IMR-90 (cell line): Measurements from ENCODE around the gene CALCOCO1. TPM values are rescaled to one million over a fixed set of nuclear protein-coding genes. Genes with fewer than 3 reads are reported as not detected.

Source experiments
- ATAC-seq: fragments of 200-7000 bp; cut with Tn5 transposase; 2 replicates; pipeline ENCODE4 v1.9.1; 2020; ENCODE audit warnings: low read depth, mild to moderate bottlenecking, moderate library complexity
- BruUV-seq: library from RNA; stranded (reverse); fragments of 400-500 nt; replicated peaks from 2 replicates; lab custom pipeline; 2021; lab: Mats Ljungman, UMichigan
- CTCF ChIA-PET: fragments of 300-600 bp; formaldehyde crosslinking; extraction: SDS; loops from one replicate; lab custom pipeline; 2021; ENCODE audit warnings: antibody characterized with exemption; lab: Yijun Ruan, JAX
- POLR2A ChIA-PET: fragments of 300-600 bp; sonication (Branson Sonifier 250); formaldehyde crosslinking; loops from one replicate; lab custom pipeline; 2022; ENCODE audit warnings: antibody characterized with exemption; ENCODE audit not compliant: unreplicated experiment; lab: Charles Lee
- DNase-seq: peaks from one replicate; pipeline ENCODE4 v3.0.0; 2013
- H2AFZ ChIP-seq: replicated peaks from 2 replicates; pipeline ENCODE3; 2013; ENCODE audit warnings: low read length, mild to moderate bottlenecking; ENCODE audit not compliant: poor library complexity
- H2AK5ac ChIP-seq: 2 replicates; pipeline ENCODE4 v1.6.1; 2013; ENCODE audit warnings: low read depth, low read length, inconsistent platforms
- H2AK9ac ChIP-seq: replicated peaks from 2 replicates; pipeline ENCODE3; 2013; ENCODE audit warnings: mild to moderate bottlenecking, low read depth, low read length, moderate library complexity; ENCODE audit not compliant: poor library complexity
- H2BK120ac ChIP-seq: 2 replicates; pipeline ENCODE4 v1.6.1; 2013; ENCODE audit warnings: low read depth, low read length, inconsistent platforms
- H2BK15ac ChIP-seq: 3 replicates; pipeline ENCODE4 v1.6.1; 2013; ENCODE audit warnings: low read depth, low read length, inconsistent platforms
- H2BK20ac ChIP-seq: 2 replicates; pipeline ENCODE4 v1.6.1; 2013; ENCODE audit warnings: low read depth, mild to moderate bottlenecking, inconsistent platforms, low read length, moderate library complexity
- H2BK5ac ChIP-seq: 2 replicates; pipeline ENCODE4 v1.6.1; 2013; ENCODE audit warnings: mild to moderate bottlenecking, low read depth, low read length, inconsistent platforms; ENCODE audit not compliant: poor library complexity, severe bottlenecking
- H3K14ac ChIP-seq: replicated peaks from 2 replicates; pipeline ENCODE4 v1.6.1; 2013; ENCODE audit warnings: low read depth, low read length, inconsistent platforms
- H3K18ac ChIP-seq: 2 replicates; pipeline ENCODE4 v1.6.1; 2013; ENCODE audit warnings: low read depth, low read length, control low read depth
- H3K23ac ChIP-seq: 2 replicates; pipeline ENCODE4 v1.6.1; 2013; ENCODE audit warnings: low read depth, low read length, inconsistent platforms
- H3K27ac ChIP-seq: 2 replicates; pipeline ENCODE4 v1.5.1; 2013; ENCODE audit warnings: mild to moderate bottlenecking, control low read depth, low read length; ENCODE audit not compliant: insufficient read depth
- H3K27me3 ChIP-seq: 2 replicates; pipeline ENCODE4 v1.6.1; 2013; ENCODE audit warnings: low read length; ENCODE audit not compliant: control insufficient read depth, insufficient read depth
- H3K36me3 ChIP-seq: 2 replicates; pipeline ENCODE4 v1.6.1; 2013; ENCODE audit warnings: low read length, mixed read lengths; ENCODE audit not compliant: control insufficient read depth, insufficient read depth
- H3K4ac ChIP-seq: 2 replicates; pipeline ENCODE4 v1.6.1; 2013; ENCODE audit warnings: low read depth, low read length, inconsistent platforms
- H3K4me1 ChIP-seq: 2 replicates; pipeline ENCODE4 v1.6.1; 2013; ENCODE audit warnings: low read length, mixed read lengths; ENCODE audit not compliant: control insufficient read depth, insufficient read depth
- H3K4me2 ChIP-seq: 2 replicates; pipeline ENCODE4 v1.6.1; 2013; ENCODE audit warnings: low read depth, mild to moderate bottlenecking, control low read depth, low read length, moderate library complexity
- H3K4me3 ChIP-seq: 2 replicates; pipeline ENCODE4 v1.5.1; 2013; ENCODE audit warnings: low read depth, mild to moderate bottlenecking, control low read depth, low read length, moderate library complexity; ENCODE audit not compliant: insufficient read depth
- H3K56ac ChIP-seq: 2 replicates; pipeline ENCODE4 v1.6.1; 2013; ENCODE audit warnings: low read length, inconsistent platforms; ENCODE audit not compliant: insufficient read depth; ENCODE audit errors: extremely low read depth
- H3K79me1 ChIP-seq, 2 experiments: 2 replicates each; pipeline ENCODE4 v1.6.1; 2013; ENCODE audit warnings: low read length in 2 of 2, inconsistent platforms in 1 of 2, low read depth in 1 of 2
- H3K9ac ChIP-seq: 2 replicates; pipeline ENCODE4 v1.6.1; 2013; ENCODE audit warnings: low read depth, low read length, control low read depth
- H3K9me1 ChIP-seq: 2 replicates; pipeline ENCODE4 v1.6.1; 2013; ENCODE audit warnings: low read length, inconsistent platforms; ENCODE audit not compliant: insufficient read depth
- H3K9me3 ChIP-seq: 2 replicates; pipeline ENCODE4 v1.6.1; 2013; ENCODE audit warnings: low read length; ENCODE audit not compliant: control insufficient read depth, insufficient read depth
- H4K20me1 ChIP-seq: 2 replicates; pipeline ENCODE4 v1.6.1; 2013; ENCODE audit warnings: low read length, inconsistent platforms; ENCODE audit not compliant: insufficient read depth
- H4K5ac ChIP-seq: 2 replicates; pipeline ENCODE4 v1.6.1; 2013; ENCODE audit warnings: mild to moderate bottlenecking, low read depth, low read length, control low read depth
- H4K8ac ChIP-seq, 2 experiments: 2 replicates each; pipeline ENCODE4 v1.6.1; 2013; ENCODE audit warnings: low read depth in 2 of 2, low read length in 2 of 2, control low read depth in 1 of 2, inconsistent platforms in 1 of 2
- H4K91ac ChIP-seq: 2 replicates; pipeline ENCODE4 v1.6.1; 2013; ENCODE audit warnings: low read depth, low read length, inconsistent platforms; ENCODE audit not compliant: insufficient read depth
- CEBPB ChIP-seq: IDR thresholded peaks from 2 replicates; pipeline ENCODE4 v1.6.1; 2012; ENCODE audit warnings: low read depth, low read length, improper control_type of control experiment
- CTCF ChIP-seq: conservative IDR thresholded peaks from 2 replicates; pipeline ENCODE4 v1.5.1; 2012; ENCODE audit warnings: mild to moderate bottlenecking, low read depth, low read length, improper control_type of control experiment
- FOS ChIP-seq: fragments of 150-350 bp; IDR thresholded peaks from 2 replicates; pipeline ENCODE4 v1.6.1; 2016; ENCODE audit warnings: low read depth, low read length
- RAD21 ChIP-seq: IDR thresholded peaks from 2 replicates; pipeline ENCODE4 v1.6.1; 2012; ENCODE audit warnings: low read length, improper control_type of control experiment
- WGBS, 2 experiments: methylation state at CpG; one replicate each; pipeline versions ENCODE4 v1.1.5 to v1.1.7; 2013; ENCODE audit warnings: missing lambda C conversion rate in 2 of 2; ENCODE audit not compliant: insufficient read length in 1 of 2; ENCODE audit errors: extremely low coverage in 2 of 2; 5-methylcytosine and 5-hydroxymethylcytosine counted together
- dilution Hi-C: fragments of 300-500 bp; cut with HindIII; formaldehyde crosslinking; loops from one replicate; pipeline ENCODE4 v1.14.3; 2018; ENCODE audit warnings: low sequenced_read_pairs; ENCODE audit not compliant: unreplicated experiment
- in situ Hi-C: fragments of 300-500 bp; cut with MboI; formaldehyde crosslinking; loops from 3 replicates; pipeline ENCODE4 v1.14.3; 2019; ENCODE audit warnings: low sequenced_read_pairs, inconsistent platforms, mixed read lengths
- intact Hi-C: fragments of 100-400 bp; cut with micrococcal nuclease; formaldehyde crosslinking; loops from 2 replicates; pipeline ENCODE4 v1.10.0; 2022
- polyA plus RNA-seq, 3 experiments: library from polyadenylated mRNA; depleted of rRNA; stranded (reverse); fragments of >200 nt; gene quantifications; 2 replicates each; pipeline ENCODE4 v1.2.3, GENCODE V29; 2012; ENCODE audit warnings: low replicate concordance in 1 of 3
- total RNA-seq: library from RNA; depleted of rRNA; stranded (reverse); fragments of >200 nt; gene quantifications from 2 replicates; pipeline ENCODE4 v1.2.3, GENCODE V29; 2012

The CALCOCO1 gene
- total and polyA plus RNA-seq, 2 of the 4 experiments (the other 2 are of a cell fraction), result 156 to 169 TPM

GRCh38 chr12:53706080-53706479 is 21.2 kb downstream of the CALCOCO1 start:
- Histone ChIP-seq H3K18ac (no peak overlapping the region), H2AK5ac (no peak overlapping the region), H3K27ac (no peak overlapping the region), H3K4me3 (no peak overlapping the region), H3K27me3 (peaks cover 42% of the 10 kb centered on the region), H4K8ac (no peak overlapping the region), H3K56ac (no peak overlapping the region), H2BK5ac (no peak overlapping the region), H2BK15ac (no peak overlapping the region), H3K79me1 (no peaks in the 10 kb centered on the region), H3K36me3 (no peaks in the 10 kb centered on the region), H4K20me1 (no peaks in the 10 kb centered on the region), H4K5ac (no peak overlapping the region), H3K4me1 (no peaks in the 10 kb centered on the region), H2AFZ (no peak overlapping the region), H4K91ac (no peak overlapping the region), H3K9me3 (no peaks in the 10 kb centered on the region), H2BK120ac (no peak overlapping the region), H3K14ac (no peak overlapping the region), H3K9ac (no peak overlapping the region), H2AK9ac (no peak overlapping the region), H3K9me1 (no peaks in the 10 kb centered on the region), H3K23ac (no peak overlapping the region), H3K4ac (no peak overlapping the region), H2BK20ac (no peak overlapping the region), H3K4me2 (no peak overlapping the region)
- dilution Hi-C loops (no loop called here), intact Hi-C loops (loop anchor here (10.0 kb wide), 2 partner anchors 299 to 499 kb away; partner anchors contain the start of genes HOXC8 and HOXC9), in situ Hi-C loops (loop anchor here (10.0 kb wide), 1 partner anchor 489 kb away; no protein-coding TSS in a partner anchor)
- ATAC-seq (no peak), DNase-seq (no peak)
- no TSS peak for BruUV-seq
- POLR2A ChIA-PET, result no interaction called here
- 67% methylated on average over 1 of the region's 1 CpG; no CpG with 5 or more reads in 1 of the 2 experiments for WGBS, 2 experiments
- TF ChIP-seq FOS (no peak), CTCF (no peak), CEBPB (no peak), RAD21 (no peak)
- CTCF ChIA-PET, result interaction anchor here (1.5 kb wide), 1 partner anchor 40 kb away, joined by 12 read pairs; no protein-coding TSS in a partner anchor
